ENCODE data around the gene TRIM17. TPM values are rescaled to one million over a fixed set of nuclear protein-coding genes. Genes with fewer than 3 reads are reported as not detected.

The TRIM17 gene
- total and polyA plus RNA-seq, 4 donors: 0.62 to 2.5 TPM; not detected in 2

- Histone ChIP-seq H3K27ac (ENCODE audit: low read depth in 1 of 2, low read length in 2 of 2) (no peak overlapping the region), H3K4me3 (ENCODE audit: low read length in 2 of 2) (no peak overlapping the region), H3K36me3 (ENCODE audit: control insufficient read depth in 1 of 2, insufficient read depth in 2 of 2, low read length in 1 of 2) (no peaks in the 10 kb centered on the region), H3K4me1 (ENCODE audit: control insufficient read depth in 1 of 2, insufficient read depth in 2 of 2, low read length in 2 of 2) (no peaks in the 10 kb centered on the region), H3K27me3 (ENCODE audit: control insufficient read depth in 1 of 2, insufficient read depth in 2 of 2, low read length in 1 of 2) (no peaks in the 10 kb centered on the region), H3K9me3 (ENCODE audit: control insufficient read depth, low read length) (no peaks in the 10 kb centered on the region)
- DNase-seq (no peak), ATAC-seq (ENCODE audit: low FRiP score) (no peak)
- WGBS, 2 donors: 92 to 93% methylated on average over 14 of the region's 14 CpGs
- intact Hi-C loops (cut with DNase I): loop anchor here in 1 of 2 donors (10.0 kb wide), 1 partner anchor 267 kb away; no protein-coding TSS in a partner anchor
Observed at GRCh38 chr1:228401782-228402640, 14.7 kb downstream of the TRIM17 start.

- no peak overlapping the region for H3K27ac ChIP-seq (ENCODE audit: low read depth in 1 of 2, low read length in 2 of 2)
- H3K4me1 ChIP-seq (ENCODE audit: control insufficient read depth in 1 of 2, insufficient read depth in 2 of 2, low read length in 2 of 2): no peaks in the 10 kb centered on the region
- ATAC-seq (ENCODE audit: low FRiP score) (no peak), DNase-seq (no peak)
- H3K9me3 ChIP-seq (ENCODE audit: control insufficient read depth, low read length): no peaks in the 10 kb centered on the region
- no peaks in the 10 kb centered on the region for H3K36me3 ChIP-seq (ENCODE audit: control insufficient read depth in 1 of 2, insufficient read depth in 2 of 2, low read length in 1 of 2)
- WGBS, 2 donors: 90 to 92% methylated on average over 16 to 19 of the region's 19 CpGs
- intact Hi-C loops (cut with DNase I): loop anchor here in 1 of 2 donors (10.0 kb wide), 1 partner anchor 266 kb away; no protein-coding TSS in a partner anchor
- no peak overlapping the region for H3K4me3 ChIP-seq (ENCODE audit: low read length in 2 of 2)
- H3K27me3 ChIP-seq (ENCODE audit: control insufficient read depth in 1 of 2, insufficient read depth in 2 of 2, low read length in 1 of 2): no peaks in the 10 kb centered on the region
Observed at GRCh38 chr1:228400692-228401454, 15.8 kb downstream of the TRIM17 start.

GRCh38 chr1:228400237-228400651, 16.4 kb downstream of the TRIM17 start:
- DNase-seq (no peak), ATAC-seq (ENCODE audit: low FRiP score) (no peak)
- H3K9me3 ChIP-seq (ENCODE audit: control insufficient read depth, low read length): no peaks in the 10 kb centered on the region
- H3K27me3 ChIP-seq (ENCODE audit: control insufficient read depth in 1 of 2, insufficient read depth in 2 of 2, low read length in 1 of 2): no peaks in the 10 kb centered on the region
- WGBS, 2 donors: 88 to 91% methylated on average over 11 of the region's 11 CpGs
- no peak overlapping the region for H3K27ac ChIP-seq (ENCODE audit: low read depth in 1 of 2, low read length in 2 of 2)
- no peaks in the 10 kb centered on the region for H3K36me3 ChIP-seq (ENCODE audit: control insufficient read depth in 1 of 2, insufficient read depth in 2 of 2, low read length in 1 of 2)
- H3K4me3 ChIP-seq (ENCODE audit: low read length in 2 of 2): no peak overlapping the region
- intact Hi-C loops (cut with DNase I): loop anchor here in 1 of 2 donors (10.0 kb wide), 1 partner anchor 265 kb away; no protein-coding TSS in a partner anchor
- H3K4me1 ChIP-seq (ENCODE audit: control insufficient read depth in 1 of 2, insufficient read depth in 2 of 2, low read length in 2 of 2): no peaks in the 10 kb centered on the region

- ATAC-seq (ENCODE audit: low FRiP score) (no peak), DNase-seq (no peak)
- 92% methylated on average over 14 of the region's 14 CpGs for WGBS, 2 donors
Observed at GRCh38 chr1:228399531-228400236, 17.0 kb downstream of the TRIM17 start.

GRCh38 chr1:228398741-228399461, 17.8 kb downstream of the TRIM17 start:
- Histone ChIP-seq H3K27me3 (ENCODE audit: control insufficient read depth in 1 of 2, insufficient read depth in 2 of 2, low read length in 1 of 2) (no peaks in the 10 kb centered on the region), H3K4me3 (ENCODE audit: low read length in 2 of 2) (no peak overlapping the region), H3K9me3 (ENCODE audit: control insufficient read depth, low read length) (no peaks in the 10 kb centered on the region), H3K4me1 (ENCODE audit: control insufficient read depth in 1 of 2, insufficient read depth in 2 of 2, low read length in 2 of 2) (no peaks in the 10 kb centered on the region), H3K27ac (ENCODE audit: low read depth in 1 of 2, low read length in 2 of 2) (no peak overlapping the region), H3K36me3 (ENCODE audit: control insufficient read depth in 1 of 2, insufficient read depth in 2 of 2, low read length in 1 of 2) (no peaks in the 10 kb centered on the region)
- no peak for DNase-seq
- WGBS, 2 donors: 90 to 95% methylated on average over 10 to 12 of the region's 12 CpGs
- intact Hi-C loops (cut with DNase I): no loop called here
- ATAC-seq (ENCODE audit: low FRiP score): no peak

More at GRCh38 chr1:228399531-228400236, 17.0 kb downstream of the TRIM17 start:
- Histone ChIP-seq H3K4me1 (ENCODE audit: control insufficient read depth in 1 of 2, insufficient read depth in 2 of 2, low read length in 2 of 2) (no peaks in the 10 kb centered on the region), H3K27me3 (ENCODE audit: control insufficient read depth in 1 of 2, insufficient read depth in 2 of 2, low read length in 1 of 2) (no peaks in the 10 kb centered on the region), H3K27ac (ENCODE audit: low read depth in 1 of 2, low read length in 2 of 2) (no peak overlapping the region), H3K4me3 (ENCODE audit: low read length in 2 of 2) (no peak overlapping the region), H3K9me3 (ENCODE audit: control insufficient read depth, low read length) (no peaks in the 10 kb centered on the region), H3K36me3 (ENCODE audit: control insufficient read depth in 1 of 2, insufficient read depth in 2 of 2, low read length in 1 of 2) (no peaks in the 10 kb centered on the region)
- intact Hi-C loops (cut with DNase I): loop anchor here in 1 of 2 donors (10.0 kb wide), 1 partner anchor 265 kb away; no protein-coding TSS in a partner anchor

GRCh38 chr1:228397966-228398365, 18.7 kb downstream of the TRIM17 start:
- no peaks in the 10 kb centered on the region for H3K27me3 ChIP-seq (ENCODE audit: control insufficient read depth in 1 of 2, insufficient read depth in 2 of 2, low read length in 1 of 2)
- no peak for ATAC-seq (ENCODE audit: low FRiP score)
- H3K27ac ChIP-seq (ENCODE audit: low read depth in 1 of 2, low read length in 2 of 2): no peak overlapping the region
- intact Hi-C loops (cut with DNase I): no loop called here
- WGBS, 2 donors: 84 to 91% methylated on average over 6 of the region's 6 CpGs
- H3K4me3 ChIP-seq (ENCODE audit: low read length in 2 of 2): no peak overlapping the region
- H3K4me1 ChIP-seq (ENCODE audit: control insufficient read depth in 1 of 2, insufficient read depth in 2 of 2, low read length in 2 of 2): no peaks in the 10 kb centered on the region
- no peaks in the 10 kb centered on the region for H3K36me3 ChIP-seq (ENCODE audit: control insufficient read depth in 1 of 2, insufficient read depth in 2 of 2, low read length in 1 of 2)
- DNase-seq: no peak
- no peaks in the 10 kb centered on the region for H3K9me3 ChIP-seq (ENCODE audit: control insufficient read depth, low read length)

- intact Hi-C loops (cut with DNase I): no loop called here
- no peak for DNase-seq
- no peaks in the 10 kb centered on the region for H3K36me3 ChIP-seq (ENCODE audit: control insufficient read depth in 1 of 2, insufficient read depth in 2 of 2, low read length in 1 of 2)
Observed at GRCh38 chr1:228396770-228397662, 19.6 kb downstream of the TRIM17 start.

More at GRCh38 chr1:228396770-228397662, 19.6 kb downstream of the TRIM17 start:
- no peak for ATAC-seq (ENCODE audit: low FRiP score)
- H3K4me1 ChIP-seq (ENCODE audit: control insufficient read depth in 1 of 2, insufficient read depth in 2 of 2, low read length in 2 of 2): no peaks in the 10 kb centered on the region
- H3K4me3 ChIP-seq (ENCODE audit: low read length in 2 of 2): no peak overlapping the region
- H3K27me3 ChIP-seq (ENCODE audit: control insufficient read depth in 1 of 2, insufficient read depth in 2 of 2, low read length in 1 of 2): no peaks in the 10 kb centered on the region
- H3K9me3 ChIP-seq (ENCODE audit: control insufficient read depth, low read length): no peaks in the 10 kb centered on the region
- H3K27ac ChIP-seq (ENCODE audit: low read depth in 1 of 2, low read length in 2 of 2): no peak overlapping the region
- WGBS, 2 donors: 93% methylated on average over 21 of the region's 21 CpGs

All from aorta (tissue), 5 donors.